Thyroid gland (tissue), 4 donors: ENCODE results near the gene UGT3A2.

Experiments used
- POLR2A ChIP-seq, 2 donors: fragments of 450-650 bp; IDR thresholded peaks; one replicate each; pipeline ENCODE4 v1.6.1; 2017; ENCODE audit warnings: antibody characterized with exemption in 2 of 2, mild to moderate bottlenecking in 2 of 2, moderate library complexity in 1 of 2
- TF ChIP-seq, protein P1 (sequence below), 6 experiments: fragments of 200-600 bp in 3 of 6; fragments of 450-650 bp in 3 of 6; sonication (generic) in 3 of 6; IDR thresholded peaks; one replicate each; pipeline ENCODE4 v1.5.1; 2016 to 2019; ENCODE audit warnings: antibody characterized with exemption in 6 of 6, mild to moderate bottlenecking in 2 of 6, inconsistent platforms in 1 of 6, moderate library complexity in 1 of 6

DNA sequence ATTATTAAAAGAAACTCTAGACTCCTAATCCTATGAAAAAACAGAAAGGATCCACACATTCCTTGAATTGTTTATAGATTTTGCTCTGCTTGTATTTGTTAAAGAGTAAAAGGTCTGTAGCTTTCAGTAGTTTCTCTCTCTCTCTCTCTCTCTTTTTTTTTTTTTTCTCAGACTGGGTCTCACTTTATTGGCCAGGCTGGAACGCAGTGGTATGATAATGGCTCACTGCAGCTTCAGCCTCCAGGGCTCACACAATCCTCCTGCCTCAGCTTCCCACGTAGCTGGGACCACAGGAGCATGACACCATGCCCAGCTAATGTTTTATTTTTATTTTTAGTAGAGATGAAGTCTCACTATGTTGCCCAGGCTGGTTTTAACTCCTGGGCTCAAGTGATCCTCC lies 9.3 kb downstream of the UGT3A2 start:
- no peak for TF ChIP-seq POLR2A (IDR thresholded peaks at IDR 0.05)
- TF ChIP-seq, protein P1, sequence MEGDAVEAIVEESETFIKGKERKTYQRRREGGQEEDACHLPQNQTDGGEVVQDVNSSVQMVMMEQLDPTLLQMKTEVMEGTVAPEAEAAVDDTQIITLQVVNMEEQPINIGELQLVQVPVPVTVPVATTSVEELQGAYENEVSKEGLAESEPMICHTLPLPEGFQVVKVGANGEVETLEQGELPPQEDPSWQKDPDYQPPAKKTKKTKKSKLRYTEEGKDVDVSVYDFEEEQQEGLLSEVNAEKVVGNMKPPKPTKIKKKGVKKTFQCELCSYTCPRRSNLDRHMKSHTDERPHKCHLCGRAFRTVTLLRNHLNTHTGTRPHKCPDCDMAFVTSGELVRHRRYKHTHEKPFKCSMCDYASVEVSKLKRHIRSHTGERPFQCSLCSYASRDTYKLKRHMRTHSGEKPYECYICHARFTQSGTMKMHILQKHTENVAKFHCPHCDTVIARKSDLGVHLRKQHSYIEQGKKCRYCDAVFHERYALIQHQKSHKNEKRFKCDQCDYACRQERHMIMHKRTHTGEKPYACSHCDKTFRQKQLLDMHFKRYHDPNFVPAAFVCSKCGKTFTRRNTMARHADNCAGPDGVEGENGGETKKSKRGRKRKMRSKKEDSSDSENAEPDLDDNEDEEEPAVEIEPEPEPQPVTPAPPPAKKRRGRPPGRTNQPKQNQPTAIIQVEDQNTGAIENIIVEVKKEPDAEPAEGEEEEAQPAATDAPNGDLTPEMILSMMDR (IDR thresholded peaks at IDR 0.05): no peak
